Lung (tissue), 12 donors: ENCODE data around the gene RASGRF1. TPM values are rescaled to one million over a fixed set of nuclear protein-coding genes. Genes with fewer than 3 reads are reported as not detected.

Experiments
- ATAC-seq: fragments of 200-7000 bp; cut with Tn5 transposase; one replicate; pipeline ENCODE4 v1.9.1; 2020; ENCODE audit warnings: moderate number of reproducible peaks; ENCODE audit not compliant: insufficient read depth, low FRiP score
- DNase-seq, 3 donors: peaks; one replicate each; pipeline ENCODE4 v3.0.0-alpha.2; 2013 to 2017
- H3K27ac ChIP-seq, 2 donors: one replicate each; pipeline ENCODE4 v1.5.1; 2013; ENCODE audit warnings: mild to moderate bottlenecking in 2 of 2, moderate library complexity in 2 of 2, control low read depth in 1 of 2, inconsistent platforms in 1 of 2, low read depth in 1 of 2, low read length in 1 of 2
- H3K27me3 ChIP-seq, 3 donors: one replicate each; pipeline ENCODE4 v1.5.1; 2013; ENCODE audit warnings: low read length in 2 of 3; ENCODE audit not compliant: control insufficient read depth in 3 of 3, insufficient read depth in 3 of 3
- H3K36me3 ChIP-seq, 4 donors: one replicate each; pipeline ENCODE4 v1.5.1; 2013; ENCODE audit warnings: low read length in 4 of 4, mild to moderate bottlenecking in 1 of 4, moderate library complexity in 1 of 4; ENCODE audit not compliant: control insufficient read depth in 4 of 4, insufficient read depth in 4 of 4
- H3K4me1 ChIP-seq, 5 donors: one replicate each; pipeline ENCODE4 v1.5.1; 2013; ENCODE audit warnings: low read length in 5 of 5, mild to moderate bottlenecking in 2 of 5, moderate library complexity in 1 of 5; ENCODE audit not compliant: control insufficient read depth in 5 of 5, insufficient read depth in 5 of 5
- H3K4me3 ChIP-seq: one replicate; pipeline ENCODE4 v1.5.1; 2013; ENCODE audit warnings: mild to moderate bottlenecking, control low read depth, moderate library complexity
- H3K9ac ChIP-seq, 2 donors: one replicate each; pipeline ENCODE4 v1.5.1; 2013; ENCODE audit warnings: low read length in 2 of 2, control low read depth in 1 of 2; ENCODE audit not compliant: insufficient read depth in 1 of 2
- H3K9me3 ChIP-seq, 4 donors: one replicate each; pipeline ENCODE4 v1.5.1; 2013; ENCODE audit warnings: low read length in 3 of 4, mild to moderate bottlenecking in 1 of 4, moderate library complexity in 1 of 4; ENCODE audit not compliant: control insufficient read depth in 4 of 4, insufficient read depth in 3 of 4
- WGBS, 2 donors: extraction: QIAGEN DNeasy Blood & Tissue Kit; methylation state at CpG; one replicate each; pipeline ENCODE4 v1.1.7; 2013; 5-methylcytosine and 5-hydroxymethylcytosine counted together
- polyA plus RNA-seq, 2 donors: library from polyadenylated mRNA; stranded (reverse); fragments of 200-250 nt; gene quantifications; one replicate each; pipeline ENCODE4 v1.2.1, GENCODE V29; 2013
- total RNA-seq, 2 donors: library from RNA; depleted of rRNA in 1 of 2; stranded (reverse); fragments of >200 nt in 1 of 2; gene quantifications; one replicate each; pipeline ENCODE4 v1.2.1, GENCODE V29; 2014 to 2021
- TF ChIP-seq, protein P1 (sequence below): IDR thresholded peaks from 2 replicates; pipeline ENCODE4 v1.5.1; 2012; ENCODE audit warnings: mild to moderate bottlenecking; ENCODE audit errors: control extremely low read depth, extremely low read depth
- donor health status: control.
- donor health status: control.
- donor health status: Bipolar disorder and iron deficiency.
- donor health status: healthy.
- donor health status: DM: yes; HTN: yes; CAD: no.

RASGRF1 gene
- total and polyA plus RNA-seq, 4 donors = 10.9 to 71.2 (median 24.6) TPM

DNA sequence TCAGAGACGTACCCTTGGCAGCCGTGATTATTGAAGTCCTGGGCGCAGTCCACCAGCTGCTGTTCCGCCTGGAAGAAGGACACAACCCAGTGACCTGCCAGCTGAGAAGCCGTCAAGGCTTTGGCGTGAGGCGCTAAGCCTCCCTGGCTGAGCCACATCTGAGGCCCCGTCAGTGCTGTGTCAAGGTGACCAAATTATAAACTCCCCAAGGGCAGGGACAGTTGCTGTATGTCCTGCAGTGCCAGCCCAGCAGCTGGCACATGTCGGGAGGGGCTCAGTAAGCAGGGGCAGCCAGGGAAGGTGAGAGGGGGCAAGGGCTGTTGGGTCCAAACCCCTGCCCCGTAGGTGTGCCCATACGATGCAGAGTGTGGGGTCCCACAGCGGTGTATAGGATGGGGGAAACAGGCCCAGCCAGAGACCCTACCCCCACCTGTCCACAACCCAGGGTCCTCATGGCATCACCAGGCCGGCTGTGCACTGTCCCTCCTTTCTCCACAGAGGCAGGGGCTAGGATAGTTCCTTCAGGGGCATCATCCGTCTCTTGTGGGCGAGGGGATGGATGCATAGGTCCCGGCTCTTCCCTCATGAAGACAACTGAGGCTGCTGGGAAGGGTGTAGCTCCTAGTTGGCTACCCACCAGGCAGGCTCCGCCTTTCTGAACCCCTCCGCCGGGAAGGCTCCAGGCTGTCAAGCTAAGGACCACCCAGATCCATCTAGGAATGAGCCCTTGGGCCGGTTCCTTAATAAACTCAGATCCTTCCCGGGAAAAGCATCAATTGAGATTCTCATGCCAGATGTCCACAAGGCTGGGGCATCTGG, 158.9 kb downstream of the RASGRF1 start:
- DNase-seq = peak in 1 of 3 donors; percentile 44
- ATAC-seq = no peak
- Histone ChIP-seq H3K27me3 (no peaks in the 10 kb centered on the region), H3K9ac (no peak overlapping the region), H3K4me3 (no peak overlapping the region), H3K9me3 (peaks cover 0 to 2% (median 0%) of the 10 kb centered on the region in 4 donors), H3K36me3 (peaks cover 0 to 56% (median 3%) of the 10 kb centered on the region in 4 donors), H3K27ac (no peak overlapping the region), H3K4me1 (peaks cover 0 to 25% (median 0%) of the 10 kb centered on the region in 5 donors)
- TF ChIP-seq, protein P1, sequence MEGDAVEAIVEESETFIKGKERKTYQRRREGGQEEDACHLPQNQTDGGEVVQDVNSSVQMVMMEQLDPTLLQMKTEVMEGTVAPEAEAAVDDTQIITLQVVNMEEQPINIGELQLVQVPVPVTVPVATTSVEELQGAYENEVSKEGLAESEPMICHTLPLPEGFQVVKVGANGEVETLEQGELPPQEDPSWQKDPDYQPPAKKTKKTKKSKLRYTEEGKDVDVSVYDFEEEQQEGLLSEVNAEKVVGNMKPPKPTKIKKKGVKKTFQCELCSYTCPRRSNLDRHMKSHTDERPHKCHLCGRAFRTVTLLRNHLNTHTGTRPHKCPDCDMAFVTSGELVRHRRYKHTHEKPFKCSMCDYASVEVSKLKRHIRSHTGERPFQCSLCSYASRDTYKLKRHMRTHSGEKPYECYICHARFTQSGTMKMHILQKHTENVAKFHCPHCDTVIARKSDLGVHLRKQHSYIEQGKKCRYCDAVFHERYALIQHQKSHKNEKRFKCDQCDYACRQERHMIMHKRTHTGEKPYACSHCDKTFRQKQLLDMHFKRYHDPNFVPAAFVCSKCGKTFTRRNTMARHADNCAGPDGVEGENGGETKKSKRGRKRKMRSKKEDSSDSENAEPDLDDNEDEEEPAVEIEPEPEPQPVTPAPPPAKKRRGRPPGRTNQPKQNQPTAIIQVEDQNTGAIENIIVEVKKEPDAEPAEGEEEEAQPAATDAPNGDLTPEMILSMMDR = no peak
- 87 to 94% methylated on average over 21 of the region's 21 CpGs for WGBS, 2 donors

DNA sequence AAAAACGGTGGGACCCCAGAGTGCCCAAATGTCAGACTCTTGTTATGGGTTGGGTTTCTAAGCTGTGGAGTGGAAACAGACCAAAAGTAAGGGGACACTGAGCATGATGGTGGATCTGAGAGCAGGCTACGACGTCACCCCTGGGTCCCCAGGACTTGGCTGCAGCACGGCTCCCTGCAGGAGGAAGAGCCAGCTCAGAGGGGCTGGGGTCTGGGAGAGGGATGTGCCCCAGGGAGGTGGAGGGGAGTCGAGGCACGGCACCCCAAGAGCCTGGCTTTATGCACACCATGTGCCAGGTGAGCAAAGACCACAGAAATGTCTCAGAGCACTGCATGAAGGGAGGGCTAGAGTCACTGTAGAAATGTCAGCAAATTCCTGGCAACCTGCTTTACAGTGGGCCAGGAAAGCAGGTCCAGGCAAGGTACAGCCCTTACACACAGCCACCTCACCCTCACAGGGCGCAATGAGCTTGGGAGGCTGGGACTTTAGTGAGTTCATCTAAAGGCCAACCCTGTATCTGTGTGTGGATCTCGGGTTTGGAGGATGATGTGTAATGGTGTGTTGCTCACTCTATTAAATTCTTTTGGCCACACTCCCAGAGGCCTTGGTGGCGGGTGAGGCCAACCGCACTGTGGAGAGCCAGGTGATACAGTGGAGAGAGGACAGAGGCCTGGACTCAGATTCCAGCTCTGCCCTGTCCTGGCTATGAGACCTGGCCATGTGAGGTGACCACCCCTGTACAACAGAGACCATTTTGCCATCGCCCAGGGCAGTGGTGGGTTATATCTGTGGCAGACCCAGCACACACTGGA, 159.8 kb downstream of the RASGRF1 start:
- Histone ChIP-seq H3K4me3 (no peak overlapping the region), H3K9me3 (peaks cover 0 to 2% (median 0%) of the 10 kb centered on the region in 4 donors), H3K4me1 (peaks cover 0 to 25% (median 0%) of the 10 kb centered on the region in 5 donors), H3K27ac (no peak overlapping the region), H3K36me3 (peaks cover 0 to 65% (median 3%) of the 10 kb centered on the region in 4 donors), H3K27me3 (no peaks in the 10 kb centered on the region), H3K9ac (no peak overlapping the region)
- TF ChIP-seq, protein P1 = no peak
- DNase-seq (peak; percentile 52 to 70 (median 55)), ATAC-seq (no peak)
- WGBS, 2 donors = 73 to 77% methylated on average over 11 of the region's 11 CpGs

DNA sequence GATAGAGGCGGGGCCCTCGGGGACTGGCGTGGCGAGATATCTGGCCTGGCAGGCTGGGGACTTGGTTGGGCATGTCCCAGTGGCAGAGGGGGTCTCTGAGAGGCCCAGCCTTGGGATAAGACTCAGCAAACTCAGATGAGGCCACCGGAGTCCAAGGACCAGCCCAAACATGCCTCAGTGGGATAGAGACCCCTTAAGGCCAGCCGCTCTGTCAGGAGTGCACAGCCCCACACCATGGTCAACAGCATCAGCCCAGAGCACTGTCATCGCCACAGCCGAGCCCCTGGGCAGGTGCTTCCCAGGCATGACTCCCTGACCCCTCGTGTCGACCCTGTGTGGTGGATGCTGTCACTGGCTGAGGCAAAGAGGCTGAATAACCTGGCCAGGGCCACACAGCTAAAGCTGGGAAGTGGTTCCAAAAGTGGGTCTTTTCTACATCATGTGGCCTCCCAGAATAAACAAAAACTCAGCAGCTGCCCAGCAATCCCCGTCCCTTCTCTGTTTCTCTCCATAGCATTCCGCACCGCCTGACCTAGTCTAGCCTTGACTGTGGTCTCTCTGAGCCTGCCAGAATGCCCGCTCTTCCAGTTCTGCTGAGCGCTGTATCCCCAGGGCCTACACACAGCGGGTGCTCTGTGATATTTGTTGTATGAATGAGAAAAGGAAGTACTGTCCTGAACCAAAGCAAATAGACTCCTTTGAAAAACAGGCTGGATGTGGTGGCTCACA, 160.9 kb downstream of the RASGRF1 start:
- 91 to 93% methylated on average over 16 of the region's 16 CpGs for WGBS, 2 donors
- no peaks in the 10 kb centered on the region for H3K27me3 ChIP-seq
- no peak for DNase-seq
- no peak for ATAC-seq
- H3K4me3 ChIP-seq = no peak overlapping the region
- no peak overlapping the region for H3K9ac ChIP-seq
- peaks cover 0 to 72% (median 3%) of the 10 kb centered on the region in 4 donors for H3K36me3 ChIP-seq
- H3K9me3 ChIP-seq = peaks cover 0 to 2% (median 0%) of the 10 kb centered on the region in 4 donors
- TF ChIP-seq, protein P1 = no peak
- no peak overlapping the region for H3K27ac ChIP-seq
- H3K4me1 ChIP-seq = peaks cover 0 to 25% (median 0%) of the 10 kb centered on the region in 5 donors
